Measurements from ENCODE around the gene DEPP1. TPM values are rescaled to one million over a fixed set of nuclear protein-coding genes. Genes with fewer than 3 reads are reported as not detected.
A peak's percentile ranks its signal among the peaks of the same experiment; 100 is the strongest.

DEPP1 gene
- total and polyA plus RNA-seq, 2 experiments from 2014 or later, result 0.37 to 1.3 TPM

- no peaks in the 10 kb centered on the region for H3K79me2 ChIP-seq (replicated peaks; ENCODE audit: insufficient read depth)
- 0 out of 2 replicates have a peak, but pooled peaks cover 7% of the 10 kb centered on the region for H3F3A ChIP-seq (replicated peaks; ENCODE audit: low read depth)
- H3K4me1 ChIP-seq (ENCODE audit: insufficient read depth), result peaks cover 46% of the 10 kb centered on the region
- Mint-ChIP-seq H3K9me3 (no peaks in the 10 kb centered on the region), H3K36me3 (ENCODE audit: low read depth) (peaks cover 15% of the 10 kb centered on the region), H3K4me3 (no peak overlapping the region), H3K27ac (no peak overlapping the region), H3K4me1 (peaks cover 71% of the 10 kb centered on the region), H3K27me3 (ENCODE audit: insufficient read depth, low read depth, poor library complexity) (peaks cover 13% of the 10 kb centered on the region)
- H2AFZ ChIP-seq, result no peak overlapping the region
- no peak for DNase-seq (ENCODE audit: low spot score)
- H3K4me2 ChIP-seq, result peak overlapping the region; percentile 49
- no peak overlapping the region for H3K27ac ChIP-seq (ENCODE audit: low read depth)
- no peaks in the 10 kb centered on the region for H3K36me3 ChIP-seq (ENCODE audit: insufficient read depth)
- no peak overlapping the region for H3K4me3 ChIP-seq
- TF ChIP-seq NANOG (IDR thresholded peaks at IDR 0.05; ENCODE audit: borderline replicate concordance), result no peak
- TF ChIP-seq ZNF462 (CRISPR knock-in tag; IDR thresholded peaks at IDR 0.05), result no peak
- TF ChIP-seq EZH2 (IDR thresholded peaks at IDR 0.05; ENCODE audit: low read depth, unreplicated experiment), result no peak
- TF ChIP-seq ZNF114 (CRISPR knock-in tag; IDR thresholded peaks at IDR 0.05), result no peak
- TF ChIP-seq ZNF331 (CRISPR knock-in tag; IDR thresholded peaks at IDR 0.05; ENCODE audit: low read depth), result no peak
- no peak for TF ChIP-seq REST (IDR thresholded peaks at IDR 0.05; ENCODE audit: unreplicated experiment)
- no peak for TF ChIP-seq CREB1 (CRISPR knock-in tag; IDR thresholded peaks at IDR 0.05; ENCODE audit: low read depth)
- TF ChIP-seq JUNB (IDR thresholded peaks at IDR 0.05; ENCODE audit: unreplicated experiment), result no peak
- no peak for TF ChIP-seq STAT1 (IDR thresholded peaks at IDR 0.05; ENCODE audit: unreplicated experiment)
- no peak for TF ChIP-seq POLR2AphosphoS5 (IDR thresholded peaks at IDR 0.05; ENCODE audit: low read depth)
- no peak for TF ChIP-seq CTCF (conservative IDR thresholded peaks at IDR 0.05; ENCODE audit: low read depth in 2 of 2)
- TF ChIP-seq ETS1 (IDR thresholded peaks at IDR 0.05), result no peak
- no peak for TF ChIP-seq EZH2phosphoT487 (IDR thresholded peaks at IDR 0.05; ENCODE audit: unreplicated experiment)
- ATAC-seq, result no peak
- no peaks in the 10 kb centered on the region for H3K9me2 ChIP-seq (ENCODE audit: insufficient read depth)
- H3K27me3 ChIP-seq (ENCODE audit: insufficient read depth), result no peaks in the 10 kb centered on the region
- no peaks in the 10 kb centered on the region; the same call in 1 of the 2 replicates for H4K20me1 ChIP-seq (replicated peaks; ENCODE audit: insufficient read depth)
Observed at GRCh38 chr10:44990965-44991364, 12.4 kb upstream of the DEPP1 start.
